Retinal pigment epithelial cell (primary cell): ENCODE results near the gene QRFPR.
A peak's percentile ranks its signal among the peaks of the same experiment; 100 is the strongest.
"Not testable (repeated sequence)": the region's sequence is repeated elsewhere in the genome, so short reads cannot be mapped to it uniquely, and the experiment has no call there.

Experiments used
- DNase-seq: peaks from one replicate; pipeline ENCODE4 v3.0.0-alpha.2; 2010; ENCODE audit warnings: low read depth
- H3K4me3 ChIP-seq: 2 replicates; pipeline ENCODE4 v1.5.1; 2011; ENCODE audit warnings: mild to moderate bottlenecking, low read length, control low read depth, moderate library complexity
- CTCF ChIP-seq: conservative IDR thresholded peaks from 2 replicates; pipeline ENCODE4 v1.5.1; 2011; ENCODE audit warnings: low read depth, low read length, control low read depth, inconsistent platforms

QRFPR gene

GRCh38 chr4:121380776-121381462 is at the start of gene QRFPR:
TSS of gene QRFPR (minus strand) at chr4:121381018. CDS start at chr4:121380647, 371 bp downstream.
- H3K4me3 ChIP-seq, result peak within 1 kb of the TSS; percentile 37
- no peak for DNase-seq
- TF ChIP-seq CTCF, result no peak

GRCh38 chr4:121428721-121429120 is 47.9 kb upstream of the QRFPR start:
- TF ChIP-seq CTCF, result no peak
- no peak overlapping the region for H3K4me3 ChIP-seq
- DNase-seq, result peak; percentile 8

- H3K4me3 ChIP-seq, result no peak overlapping the region
- no peak for DNase-seq
- peak; percentile 39 for TF ChIP-seq CTCF
These were observed 40.8 kb upstream of the QRFPR start for GRCh38 chr4:121421594-121421993.

GRCh38 chr4:121411151-121411744 is 30.4 kb upstream of the QRFPR start:
- H3K4me3 ChIP-seq, result no peak overlapping the region
- DNase-seq, result no peak
- no peak for TF ChIP-seq CTCF

GRCh38 chr4:121408567-121408966 is 27.7 kb upstream of the QRFPR start:
- not testable (repeated sequence) for H3K4me3 ChIP-seq, DNase-seq

GRCh38 chr4:121400632-121401031 is 19.8 kb upstream of the QRFPR start:
- DNase-seq, result no peak
- no peak overlapping the region for H3K4me3 ChIP-seq
- no peak for TF ChIP-seq CTCF

- no peak for DNase-seq
- no peak for TF ChIP-seq CTCF
- H3K4me3 ChIP-seq, result no peak overlapping the region
These were observed 17.3 kb upstream of the QRFPR start for GRCh38 chr4:121397941-121398601.
